AG04450 (cell line): Measurements from ENCODE around the gene ASPA. TPM values are rescaled to one million over a fixed set of nuclear protein-coding genes. Genes with fewer than 3 reads are reported as not detected.

Source experiments
- CTCF ChIA-PET: fragments of 300-600, 350-600 bp; formaldehyde crosslinking; extraction: SDS; loops from one replicate; lab custom pipeline; 2022; ENCODE audit warnings: antibody characterized with exemption, inconsistent platforms; lab: Charles Lee
- POLR2A ChIA-PET: fragments of 350-600 bp; formaldehyde crosslinking; extraction: SDS; loops from one replicate; lab custom pipeline; 2021; ENCODE audit warnings: antibody characterized with exemption, inconsistent platforms; lab: Yijun Ruan, JAX
- DNase-seq: peaks from one replicate; pipeline ENCODE4 v3.0.0-alpha.2; 2011; ENCODE audit warnings: low read depth, low spot score
- H3K27ac ChIP-seq: one replicate; pipeline ENCODE4 v1.5.1; 2012; ENCODE audit warnings: low read depth, low read length, control low read depth
- H3K27me3 ChIP-seq: one replicate; pipeline ENCODE4 v1.6.0; 2012; ENCODE audit warnings: low read length; ENCODE audit not compliant: control insufficient read depth, insufficient read depth
- H3K4me3 ChIP-seq: 2 replicates; pipeline ENCODE4 v1.5.1; 2011; ENCODE audit warnings: mild to moderate bottlenecking, low read depth, low read length, control low read depth
- H3K9me3 ChIP-seq: 2 replicates; pipeline ENCODE4 v1.5.1; 2012; ENCODE audit warnings: low read length; ENCODE audit not compliant: control insufficient read depth, insufficient read depth
- polyA plus RNA-seq: library from polyadenylated mRNA; depleted of rRNA; stranded (reverse); fragments of >200 nt; gene quantifications from 2 replicates; pipeline ENCODE4 v1.2.3, GENCODE V29; 2011
- TF ChIP-seq, protein P1 (sequence below): IDR thresholded peaks from 2 replicates; pipeline ENCODE4 v1.5.1; 2011; ENCODE audit warnings: low read depth, low read length, control low read depth, inconsistent platforms

Gene ASPA
- polyA plus RNA-seq, 1 experiment = 0.17 TPM

GRCh38 chr17:3505008-3505407 lies 29.2 kb downstream of the ASPA start:
- Histone ChIP-seq H3K4me3 (no peak overlapping the region), H3K9me3 (peaks cover 6% of the 10 kb centered on the region; the same call in 1 of the 2 replicates), H3K27me3 (no peaks in the 10 kb centered on the region), H3K27ac (no peak overlapping the region)
- DNase-seq = no peak
- ChIA-PET CTCF (no interaction called here), POLR2A (no interaction called here)
- TF ChIP-seq, protein P1, sequence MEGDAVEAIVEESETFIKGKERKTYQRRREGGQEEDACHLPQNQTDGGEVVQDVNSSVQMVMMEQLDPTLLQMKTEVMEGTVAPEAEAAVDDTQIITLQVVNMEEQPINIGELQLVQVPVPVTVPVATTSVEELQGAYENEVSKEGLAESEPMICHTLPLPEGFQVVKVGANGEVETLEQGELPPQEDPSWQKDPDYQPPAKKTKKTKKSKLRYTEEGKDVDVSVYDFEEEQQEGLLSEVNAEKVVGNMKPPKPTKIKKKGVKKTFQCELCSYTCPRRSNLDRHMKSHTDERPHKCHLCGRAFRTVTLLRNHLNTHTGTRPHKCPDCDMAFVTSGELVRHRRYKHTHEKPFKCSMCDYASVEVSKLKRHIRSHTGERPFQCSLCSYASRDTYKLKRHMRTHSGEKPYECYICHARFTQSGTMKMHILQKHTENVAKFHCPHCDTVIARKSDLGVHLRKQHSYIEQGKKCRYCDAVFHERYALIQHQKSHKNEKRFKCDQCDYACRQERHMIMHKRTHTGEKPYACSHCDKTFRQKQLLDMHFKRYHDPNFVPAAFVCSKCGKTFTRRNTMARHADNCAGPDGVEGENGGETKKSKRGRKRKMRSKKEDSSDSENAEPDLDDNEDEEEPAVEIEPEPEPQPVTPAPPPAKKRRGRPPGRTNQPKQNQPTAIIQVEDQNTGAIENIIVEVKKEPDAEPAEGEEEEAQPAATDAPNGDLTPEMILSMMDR = no peak

- ChIA-PET POLR2A (no interaction called here), CTCF (no interaction called here)
- TF ChIP-seq, protein P1 = no peak
- Histone ChIP-seq H3K9me3 (no peaks in the 10 kb centered on the region), H3K27ac (no peak overlapping the region), H3K27me3 (no peaks in the 10 kb centered on the region), H3K4me3 (no peak overlapping the region)
- no peak for DNase-seq
Measured at GRCh38 chr17:3506054-3506453, 30.3 kb downstream of the ASPA start.

DNA sequence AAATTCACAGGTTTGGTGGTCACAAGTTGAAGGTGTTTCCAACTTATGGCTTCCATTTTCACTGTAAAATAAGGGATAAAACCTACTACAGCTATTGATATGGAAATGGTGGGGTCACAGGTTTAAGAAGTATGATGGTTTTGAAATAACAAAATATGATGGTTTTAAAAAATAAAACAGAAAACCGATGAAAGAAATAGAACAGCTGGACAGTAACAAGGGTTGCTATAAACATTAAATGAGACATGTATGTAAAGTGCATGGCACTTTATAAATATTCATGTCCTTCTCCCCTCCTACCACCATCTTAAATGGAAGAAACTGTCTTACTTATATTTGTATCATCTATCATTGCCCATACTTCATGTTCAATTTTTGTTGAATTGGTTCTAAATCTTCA lies 31.3 kb downstream of the ASPA start:
- CTCF ChIA-PET = no interaction called here
- Histone ChIP-seq H3K27ac (no peak overlapping the region), H3K27me3 (no peaks in the 10 kb centered on the region), H3K9me3 (no peaks in the 10 kb centered on the region), H3K4me3 (no peak overlapping the region)
- TF ChIP-seq, protein P1 = no peak
- POLR2A ChIA-PET = no interaction called here
- no peak for DNase-seq

DNA sequence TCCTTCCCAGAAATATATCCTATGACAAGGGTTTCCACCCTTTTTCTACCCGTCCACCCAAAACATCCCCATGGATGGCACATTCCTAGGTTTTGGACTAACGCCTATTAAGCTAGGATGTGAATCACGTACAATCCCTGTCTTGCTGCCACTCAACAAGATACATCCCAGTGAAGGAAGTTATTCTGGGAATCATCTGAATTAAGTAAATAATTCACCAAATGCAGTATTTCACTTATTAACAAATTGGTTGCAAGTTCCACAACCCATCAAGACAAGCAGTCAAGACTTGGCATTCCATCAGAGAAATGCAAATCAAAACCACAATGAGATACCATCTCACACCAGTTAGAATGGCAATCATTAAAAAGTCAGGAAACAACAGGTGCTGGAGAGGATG lies 32.1 kb downstream of the ASPA start:
- TF ChIP-seq, protein P1 = no peak
- ChIA-PET CTCF (no interaction called here), POLR2A (no interaction called here)
- no peak overlapping the region for H3K4me3 ChIP-seq
- no peaks in the 10 kb centered on the region for H3K9me3 ChIP-seq
- no peak overlapping the region for H3K27ac ChIP-seq
- DNase-seq = no peak
- no peaks in the 10 kb centered on the region for H3K27me3 ChIP-seq

DNA sequence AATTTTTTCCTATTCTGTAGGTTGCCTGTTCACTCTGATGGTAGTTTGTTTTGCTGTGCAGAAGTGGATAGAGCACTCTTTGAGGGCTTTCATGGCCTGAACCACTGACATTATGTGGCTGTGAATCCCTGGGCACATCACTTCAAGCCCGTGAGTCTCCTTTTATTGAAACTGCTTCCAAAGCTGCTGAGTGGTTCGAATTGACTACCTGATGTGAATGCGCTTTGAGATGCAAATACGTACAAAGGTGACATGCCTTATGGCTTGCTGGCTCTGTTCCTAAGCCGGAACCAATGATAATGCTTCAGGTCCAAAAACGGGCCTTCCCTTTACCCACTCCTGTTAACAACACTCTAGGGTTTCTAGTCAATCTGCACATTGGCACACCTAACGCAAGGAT lies 34.3 kb downstream of the ASPA start:
- no peak for DNase-seq
- CTCF ChIA-PET = no interaction called here
- Histone ChIP-seq H3K27me3 (no peaks in the 10 kb centered on the region), H3K9me3 (no peaks in the 10 kb centered on the region), H3K27ac (no peak overlapping the region), H3K4me3 (no peak overlapping the region)
- POLR2A ChIA-PET = no interaction called here
- TF ChIP-seq, protein P1 = no peak
